ENCODE data around the gene FBLN1.
"Not testable (repeated sequence)": the region's sequence is repeated elsewhere in the genome, so short reads cannot be mapped to it uniquely, and the experiment has no call there.

Gene FBLN1

DNA sequence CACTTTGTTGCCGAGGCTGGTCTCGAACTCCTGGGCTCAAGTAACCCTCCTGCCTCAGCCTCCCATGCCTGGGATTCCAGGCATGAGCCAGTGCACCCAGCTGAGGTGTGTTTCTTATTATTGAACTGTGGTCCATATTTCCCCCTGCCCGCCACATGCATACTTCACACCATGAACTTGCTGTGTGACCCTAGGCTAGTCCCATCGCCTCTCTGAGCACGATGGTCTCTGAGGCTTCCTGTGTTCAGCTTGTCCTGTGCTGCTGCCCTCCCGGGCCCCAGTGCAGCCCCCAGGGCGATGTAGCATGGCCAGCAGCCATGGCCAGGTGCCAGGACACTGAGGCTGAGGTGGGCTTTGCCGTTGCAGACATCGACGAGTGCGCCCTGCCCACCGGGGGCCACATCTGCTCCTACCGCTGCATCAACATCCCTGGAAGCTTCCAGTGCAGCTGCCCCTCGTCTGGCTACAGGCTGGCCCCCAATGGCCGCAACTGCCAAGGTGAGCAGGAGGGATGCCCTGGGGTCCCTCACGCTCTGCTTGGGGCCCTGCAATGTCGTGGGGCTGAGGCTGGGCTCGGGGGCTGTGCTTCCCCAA is 45.7 kb downstream of the FBLN1 start:
- DNase-seq (ENCODE audit: low spot score) (no peak), FAIRE-seq (no peak)

DNA sequence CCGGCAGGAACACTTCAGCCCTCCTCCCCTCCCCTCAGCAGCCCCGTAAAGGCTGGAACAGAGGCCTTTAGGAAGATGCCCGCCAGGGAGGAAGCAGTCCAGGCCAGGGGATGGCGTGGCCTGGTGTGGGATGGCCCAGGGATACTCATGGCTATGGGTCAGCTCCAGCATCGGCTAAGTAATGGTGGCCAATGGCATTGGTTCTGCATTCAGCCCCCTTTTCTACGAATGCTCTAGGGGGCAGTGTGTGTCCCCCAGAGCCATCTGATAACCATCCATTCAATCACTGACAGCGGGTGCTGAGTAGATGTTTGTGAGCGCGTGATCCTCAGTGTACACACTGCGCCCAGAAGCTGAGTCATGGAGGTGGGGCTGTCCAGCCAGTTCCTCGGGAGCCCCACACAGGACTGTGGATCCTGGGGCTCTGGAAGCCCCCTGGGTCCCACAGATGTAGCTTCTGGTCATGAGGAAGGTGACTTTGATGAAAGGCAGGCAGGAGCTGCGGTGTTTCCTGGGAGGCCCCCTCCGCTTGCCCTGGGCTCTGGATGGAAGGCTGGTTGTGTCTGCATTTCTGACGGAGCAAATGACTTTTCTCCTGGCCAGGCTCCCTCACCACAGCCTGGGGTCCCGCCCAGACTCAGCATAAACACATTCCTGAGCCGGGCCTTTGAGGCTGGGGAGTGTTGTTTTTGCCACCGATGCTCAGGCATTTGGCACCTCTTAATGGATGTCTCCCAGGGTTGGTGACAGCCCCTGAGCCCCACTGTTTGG is 46.5 kb downstream of the FBLN1 start:
- FAIRE-seq (peak; percentile 82), DNase-seq (ENCODE audit: low spot score) (peak; percentile 82)

DNA sequence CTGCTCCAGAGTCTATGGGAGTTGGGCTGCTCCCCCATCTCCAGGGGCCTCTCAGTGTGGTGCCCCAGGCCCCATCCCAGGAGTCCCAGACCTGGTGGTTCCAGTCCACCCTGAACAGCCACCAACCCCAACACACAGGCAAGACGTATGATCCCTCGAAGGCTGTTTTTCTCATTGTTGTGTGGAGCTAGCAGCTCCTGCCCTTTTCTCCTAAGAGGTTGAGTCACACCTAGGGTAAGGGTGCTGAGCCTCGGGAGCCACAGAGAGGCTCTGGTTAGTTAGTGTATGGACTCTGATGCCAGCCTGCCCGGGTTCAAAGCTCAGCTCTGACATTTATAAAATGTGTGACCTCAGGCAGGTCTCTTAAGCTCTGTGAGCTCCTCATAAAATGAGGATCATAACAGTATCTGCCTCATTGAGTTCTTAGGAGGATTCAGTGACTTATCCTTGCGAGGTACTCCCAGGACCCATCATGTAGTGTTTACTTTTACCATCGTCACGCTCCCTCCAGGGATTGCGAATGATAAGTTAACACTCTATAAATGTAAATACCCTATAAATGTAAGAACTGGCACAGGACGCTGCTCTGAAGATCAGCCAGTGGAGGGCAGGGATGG is 47.2 kb downstream of the FBLN1 start:
- FAIRE-seq (no peak), DNase-seq (ENCODE audit: low spot score) (no peak)

DNA sequence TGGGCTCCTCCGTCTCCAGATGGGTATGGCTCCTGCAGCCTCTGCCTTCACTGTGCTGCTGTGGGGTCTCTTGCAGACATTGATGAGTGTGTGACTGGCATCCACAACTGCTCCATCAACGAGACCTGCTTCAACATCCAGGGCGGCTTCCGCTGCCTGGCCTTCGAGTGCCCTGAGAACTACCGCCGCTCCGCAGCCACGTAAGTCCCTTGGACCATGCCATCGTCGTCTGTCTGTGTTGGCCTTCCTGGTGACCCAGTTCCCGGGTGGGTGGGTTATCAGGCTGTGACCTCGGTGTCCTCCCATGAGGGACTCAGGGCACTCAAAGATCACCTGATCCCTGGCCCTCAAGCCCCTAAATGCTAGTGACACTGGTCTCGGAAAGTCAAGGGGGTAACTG is 47.7 kb downstream of the FBLN1 start:
- FAIRE-seq (no peak), DNase-seq (ENCODE audit: low spot score) (no peak)

DNA sequence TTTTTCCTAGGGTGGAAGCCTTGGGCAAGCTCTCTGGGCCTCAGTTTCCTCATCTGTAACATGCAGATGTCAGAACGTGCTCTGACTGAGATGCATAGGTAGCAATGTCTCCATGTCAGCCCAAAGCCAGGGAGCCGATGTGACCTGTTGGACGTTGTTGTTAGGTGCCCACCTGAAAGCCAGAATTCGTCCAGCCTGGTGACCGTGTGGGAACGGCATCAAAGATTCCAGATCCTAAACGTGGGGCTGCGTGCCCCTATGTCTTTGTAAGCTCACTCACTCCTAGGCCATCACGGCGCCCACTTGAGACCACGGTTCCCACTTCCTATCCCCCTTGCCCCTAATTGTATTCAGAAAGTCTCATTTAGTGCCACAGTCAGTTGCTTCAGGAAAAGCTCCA is 48.2 kb downstream of the FBLN1 start:
- FAIRE-seq (no peak), DNase-seq (ENCODE audit: low spot score) (no peak)

DNA sequence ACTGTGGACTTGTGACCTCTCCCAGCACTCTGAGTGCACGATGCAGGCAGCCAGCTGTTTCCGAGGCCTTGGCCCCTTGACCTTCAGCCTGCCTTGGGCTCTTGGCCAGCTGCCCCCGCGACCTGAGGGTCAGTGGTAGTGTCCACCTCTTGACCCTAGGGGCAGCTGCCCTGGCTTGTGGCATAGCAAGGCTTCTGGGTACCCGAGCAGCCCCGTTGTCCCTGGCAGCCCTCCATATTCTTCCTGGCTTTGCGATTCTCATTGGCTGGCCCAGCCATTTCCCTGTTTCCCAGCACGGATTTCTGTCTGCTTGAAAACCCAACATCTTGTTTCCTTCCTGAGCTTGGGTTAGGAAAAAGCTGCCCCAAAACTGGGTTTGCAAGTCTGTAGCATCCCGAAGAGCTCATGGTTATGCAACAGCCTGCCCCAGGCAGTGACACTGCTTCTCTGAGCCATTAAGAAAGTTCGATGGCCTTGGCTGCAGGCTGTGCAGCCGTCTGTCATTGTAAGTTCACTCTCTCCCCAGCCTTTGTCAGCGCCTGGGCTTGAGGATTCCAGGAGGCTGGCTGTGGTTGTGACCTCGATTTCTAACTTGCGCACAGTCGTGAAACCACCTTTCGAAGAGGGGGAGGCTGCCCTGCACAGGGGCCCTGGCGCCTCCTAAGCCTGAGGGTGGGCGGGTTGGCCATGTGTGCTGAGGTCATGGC is 48.8 kb downstream of the FBLN1 start:
- no peak for DNase-seq (ENCODE audit: low spot score)
- FAIRE-seq, result no peak

DNA sequence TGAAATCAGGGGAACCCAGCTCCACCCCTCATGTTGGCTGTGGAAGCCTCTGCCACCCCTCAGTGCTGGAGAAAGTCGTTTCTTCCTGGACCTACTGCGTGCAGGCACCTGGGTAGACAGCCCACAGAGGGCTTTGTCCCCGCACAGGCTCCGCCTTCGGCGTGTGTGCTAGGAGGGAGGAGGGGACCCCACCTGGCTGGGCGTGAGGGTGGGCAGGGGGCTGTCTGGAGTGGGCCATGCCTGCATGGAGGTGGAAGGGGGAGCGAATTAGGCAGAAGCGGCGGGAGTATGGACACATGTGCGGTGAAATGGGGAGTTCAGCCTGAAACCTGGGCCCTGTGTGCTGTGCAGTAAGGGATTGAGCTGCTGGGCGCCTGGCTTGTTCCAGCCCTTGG is 49.3 kb downstream of the FBLN1 start:
- FAIRE-seq, result no peak
- no peak for DNase-seq (ENCODE audit: low spot score)

DNA sequence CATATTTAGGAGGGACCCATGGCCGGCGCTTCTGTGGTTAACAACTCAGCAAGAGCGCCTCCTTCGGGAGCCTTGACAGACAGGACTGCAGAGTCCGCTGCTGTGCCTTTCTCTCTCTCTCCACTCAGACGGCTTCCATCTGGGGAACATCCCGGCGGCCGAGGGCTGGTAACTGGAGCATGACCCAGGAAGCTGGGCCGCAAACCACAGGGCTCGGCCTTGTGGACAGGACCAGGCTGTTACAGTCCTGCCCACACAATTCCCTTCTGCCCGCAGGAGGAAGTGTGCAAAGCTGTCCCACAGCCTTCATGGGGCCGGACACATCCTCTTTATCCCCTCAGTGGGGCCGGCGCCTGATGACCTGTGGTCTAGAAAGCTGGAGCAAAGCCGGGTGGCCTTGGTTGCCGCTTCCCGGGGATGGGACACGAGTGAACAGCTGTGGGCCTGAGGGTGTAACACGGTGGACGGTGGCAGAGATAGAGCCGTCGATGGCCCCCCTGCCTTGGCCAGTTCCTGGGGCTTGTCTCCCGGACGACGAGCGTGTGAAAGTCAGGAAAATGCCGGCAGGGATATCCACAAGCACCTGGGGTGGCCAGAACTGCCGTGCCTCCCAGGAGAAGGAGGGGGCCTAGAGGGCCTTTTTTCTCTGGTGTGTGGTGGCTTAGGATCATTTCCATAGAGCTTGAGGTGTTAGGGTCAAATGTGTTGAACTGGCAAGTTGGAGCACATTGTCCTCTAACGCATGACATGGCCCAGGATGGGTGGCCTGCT is 50.1 kb downstream of the FBLN1 start:
- no peak for DNase-seq (ENCODE audit: low spot score)

DNA sequence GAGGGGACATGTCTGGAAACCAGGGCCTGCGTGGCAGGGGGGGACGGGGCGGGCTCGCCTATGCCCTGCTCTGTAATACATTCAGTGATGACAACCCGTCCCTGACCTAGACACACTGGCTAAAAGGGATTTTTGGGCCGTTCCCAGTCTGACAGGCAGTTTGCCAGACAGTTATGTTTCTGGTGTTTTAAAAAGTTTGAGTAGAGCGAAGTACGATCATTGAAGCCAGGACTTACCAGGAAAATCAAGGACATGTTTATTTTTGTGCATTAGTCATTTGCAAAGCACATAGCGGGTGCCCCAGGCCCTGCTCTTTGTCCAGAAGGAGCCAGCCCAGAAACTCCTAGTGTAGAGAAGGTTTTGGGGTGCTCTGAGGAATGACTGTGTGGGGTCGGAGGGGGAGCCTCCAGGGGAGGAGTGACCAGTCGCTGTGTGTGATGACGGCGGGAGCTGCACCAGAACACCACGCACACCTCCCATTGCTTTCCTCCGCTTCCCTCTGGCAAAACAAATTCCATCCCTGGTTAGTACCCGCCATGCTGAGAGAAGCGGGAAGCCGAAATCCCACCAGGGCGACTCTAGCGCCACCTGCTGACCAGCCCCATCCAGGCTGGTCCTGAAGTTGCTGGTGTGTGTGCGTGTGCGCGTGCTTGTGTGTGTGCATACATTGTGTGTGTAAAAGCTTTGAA is 50.8 kb downstream of the FBLN1 start:
- FAIRE-seq, result peak; percentile 90
- DNase-seq (ENCODE audit: low spot score), result peak; percentile 83

More for the DNA sequence above, 50.1 kb downstream of the FBLN1 start:
- FAIRE-seq, result peak; percentile 61

DNA sequence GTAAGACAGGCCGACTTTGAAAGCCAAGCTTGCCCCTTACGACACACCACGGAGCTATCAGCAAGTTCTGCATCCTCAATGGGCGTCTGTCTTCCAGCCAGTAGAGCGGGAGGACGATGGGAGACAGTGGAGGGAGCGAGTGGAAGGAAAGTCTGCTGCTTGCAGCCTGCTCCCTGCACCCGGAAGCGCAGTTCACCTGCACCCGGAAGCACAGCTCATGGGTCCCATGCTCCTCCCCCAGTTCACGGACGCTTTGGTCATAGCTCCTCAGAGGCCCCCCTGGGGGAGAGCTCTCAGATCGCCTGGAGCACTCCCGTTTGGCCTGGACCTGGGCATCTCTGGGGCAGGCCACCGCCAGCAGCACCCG is 51.3 kb downstream of the FBLN1 start:
- DNase-seq (ENCODE audit: low spot score), result no peak
- no peak for FAIRE-seq

DNA sequence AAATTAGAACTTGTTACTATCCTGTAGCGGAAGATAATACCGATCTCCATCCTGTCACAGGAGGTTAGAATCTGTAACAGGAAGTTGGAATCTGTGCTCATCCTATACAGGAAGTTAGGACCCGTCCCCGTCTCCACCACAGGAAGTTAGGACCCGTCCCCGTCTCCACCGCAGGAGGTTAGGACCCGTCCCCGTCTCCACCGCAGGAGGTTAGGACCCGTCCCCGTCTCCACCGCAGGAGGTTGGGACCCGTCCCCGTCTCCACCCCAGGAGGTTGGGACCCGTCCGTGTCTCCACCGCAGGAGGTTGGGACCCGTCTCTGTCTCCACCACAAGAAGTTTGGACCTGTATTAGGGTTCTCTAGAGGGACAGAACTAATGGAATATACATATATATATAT is 52.2 kb downstream of the FBLN1 start:
- FAIRE-seq (peak; percentile 17), DNase-seq (ENCODE audit: low spot score) (no peak)

DNA sequence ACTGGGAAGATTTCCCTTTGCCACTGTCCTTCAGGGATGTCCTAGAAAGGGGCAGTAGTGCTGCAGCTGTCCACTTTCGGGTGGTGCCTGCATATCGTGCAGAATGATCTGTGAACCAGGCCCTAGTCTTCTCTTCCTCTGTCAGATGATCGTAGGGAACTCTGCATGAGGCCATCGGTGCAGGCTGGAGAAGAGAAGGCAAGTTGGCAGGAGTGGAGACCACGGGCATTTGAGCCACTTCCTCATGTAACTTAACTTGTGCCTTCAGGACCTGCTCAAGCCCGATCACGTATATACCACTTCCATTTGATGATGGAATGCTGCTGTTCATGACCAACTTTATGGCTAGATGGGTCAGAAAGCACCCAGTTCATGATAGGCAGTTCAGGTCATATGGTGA is 55.2 kb downstream of the FBLN1 start:
- not testable (repeated sequence) for DNase-seq (ENCODE audit: low spot score); FAIRE-seq

DNA sequence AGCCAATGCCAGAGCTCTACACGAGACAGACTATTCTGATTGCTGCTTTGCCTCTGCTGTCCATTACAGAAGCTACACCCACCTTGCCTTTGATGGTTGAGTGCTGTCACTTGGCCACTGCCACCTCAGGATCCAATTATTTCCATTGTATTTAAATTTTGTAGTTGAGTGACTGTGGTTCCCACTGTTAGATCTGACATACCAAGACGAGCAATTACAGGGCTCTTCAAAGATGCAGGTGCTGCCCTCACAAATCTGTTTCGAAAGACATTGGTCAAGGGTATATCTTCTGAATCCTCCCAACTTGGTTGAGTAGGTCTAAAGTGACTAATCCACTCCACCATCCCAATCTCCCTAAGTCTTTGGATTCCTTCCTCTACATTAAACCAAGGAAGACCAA is 57.4 kb downstream of the FBLN1 start:
- not testable (repeated sequence) for DNase-seq (ENCODE audit: low spot score); FAIRE-seq

DNA sequence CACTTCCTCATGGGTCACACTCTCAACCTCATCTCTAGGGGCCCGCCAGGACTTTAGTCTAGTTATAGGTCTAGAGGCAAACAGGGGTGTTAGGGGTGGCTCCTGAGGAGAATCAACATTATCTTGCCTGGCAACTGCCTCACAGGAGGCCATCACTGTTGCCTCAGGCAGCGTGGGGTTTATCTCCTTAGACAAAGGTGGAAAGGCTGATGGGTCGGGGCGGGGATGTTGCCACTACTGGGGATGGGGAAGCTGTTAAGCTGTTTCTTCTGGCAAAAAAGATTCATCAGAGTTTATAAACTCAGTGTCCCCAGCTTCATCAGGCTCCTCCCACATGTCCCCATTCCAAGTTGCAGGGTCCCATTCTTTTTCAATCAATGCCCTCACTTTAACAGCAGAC is 58.1 kb downstream of the FBLN1 start:
- not testable (repeated sequence) for FAIRE-seq

DNA sequence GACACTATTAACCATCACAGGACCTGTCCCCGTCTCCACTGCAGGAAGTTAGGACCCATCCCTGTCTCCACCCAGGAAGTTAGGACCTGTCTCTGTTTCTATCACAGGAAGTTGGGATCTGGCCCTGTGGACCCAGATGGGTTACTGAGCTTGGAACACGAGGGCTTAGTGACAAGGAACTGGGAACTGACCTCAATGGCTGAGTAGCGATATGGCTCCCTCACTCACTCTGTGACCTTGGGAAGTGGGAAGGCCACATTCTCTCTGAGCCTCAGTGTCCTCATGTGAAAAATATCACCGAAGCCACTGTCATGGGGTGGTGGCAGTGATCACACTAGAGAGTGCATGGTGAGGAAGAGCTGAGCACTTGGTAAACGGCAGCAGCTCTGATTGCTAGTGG is 59.4 kb downstream of the FBLN1 start:
- FAIRE-seq, result peak; percentile 55

More for the DNA sequence above, 58.1 kb downstream of the FBLN1 start:
- DNase-seq (ENCODE audit: low spot score), result not testable (repeated sequence)

DNA sequence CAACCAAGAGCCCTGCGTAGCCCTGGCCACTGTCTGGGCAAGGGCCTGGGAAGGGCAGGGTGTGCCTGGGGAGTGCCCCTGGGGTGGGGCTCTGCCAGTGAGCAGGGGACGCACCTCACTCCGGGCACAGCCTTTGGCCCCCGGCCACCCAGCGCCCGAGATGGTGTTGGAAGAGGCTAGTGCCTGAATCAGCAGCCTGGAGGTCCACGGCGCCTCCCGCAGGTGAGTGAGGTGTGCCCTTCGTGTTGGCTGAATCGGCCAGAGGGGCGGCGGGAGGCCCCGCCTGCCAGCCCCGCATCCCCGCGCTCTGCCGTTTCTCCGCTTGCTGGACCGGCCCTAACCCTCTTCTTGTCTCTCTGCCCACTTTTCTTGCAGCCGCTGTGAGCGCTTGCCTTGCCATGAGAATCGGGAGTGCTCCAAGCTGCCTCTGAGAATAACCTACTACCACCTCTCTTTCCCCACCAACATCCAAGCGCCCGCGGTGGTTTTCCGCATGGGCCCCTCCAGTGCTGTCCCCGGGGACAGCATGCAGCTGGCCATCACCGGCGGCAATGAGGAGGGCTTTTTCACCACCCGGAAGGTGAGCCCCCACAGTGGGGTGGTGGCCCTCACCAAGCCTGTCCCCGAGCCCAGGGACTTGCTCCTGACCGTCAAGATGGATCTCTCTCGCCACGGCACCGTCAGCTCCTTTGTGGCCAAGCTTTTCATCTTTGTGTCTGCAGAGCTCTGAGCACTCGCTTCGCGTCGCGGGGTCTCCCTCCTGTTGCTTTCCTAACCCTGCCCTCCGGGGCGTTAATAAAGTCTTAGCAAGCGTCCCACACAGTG is 60.1 kb downstream of the FBLN1 start:
- no peak for DNase-seq (ENCODE audit: low spot score)
- FAIRE-seq, result no peak

More for the DNA sequence above, 59.4 kb downstream of the FBLN1 start:
- DNase-seq (ENCODE audit: low spot score), result no peak

DNA sequence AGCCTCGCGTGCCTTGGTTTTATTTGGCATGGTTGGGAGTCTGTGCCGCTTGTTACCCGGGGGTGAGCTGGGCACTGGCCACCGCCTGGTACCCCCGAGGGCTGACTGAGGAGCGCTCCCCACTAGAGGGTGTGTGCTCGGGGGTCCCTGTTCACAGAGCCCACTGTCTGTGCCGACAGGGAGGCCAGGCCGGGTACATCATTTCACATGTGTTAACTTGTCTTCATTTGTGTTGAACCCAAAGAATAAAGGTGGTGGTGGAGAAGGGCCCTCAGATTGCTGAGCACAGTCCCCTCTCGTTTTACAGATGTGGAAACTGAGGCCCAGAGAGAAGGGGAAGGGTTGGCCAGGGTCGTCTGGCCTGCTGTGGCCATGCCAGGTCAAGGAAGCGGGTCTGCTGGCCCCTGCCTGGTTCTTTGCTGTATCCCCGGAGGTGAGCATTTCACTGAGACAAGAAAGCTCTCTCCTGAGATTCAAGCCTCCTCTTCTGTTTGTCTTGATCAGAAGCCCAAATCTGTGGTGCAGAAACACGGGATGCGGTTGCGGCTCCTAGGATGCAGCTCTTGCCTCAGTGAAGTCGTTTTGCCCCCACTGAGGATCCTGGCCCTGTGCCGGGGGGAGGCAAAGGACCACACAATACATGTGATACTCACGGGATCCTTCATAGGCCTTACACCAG is 60.8 kb downstream of the FBLN1 start:
- FAIRE-seq, result no peak
- DNase-seq (ENCODE audit: low spot score), result no peak

DNA sequence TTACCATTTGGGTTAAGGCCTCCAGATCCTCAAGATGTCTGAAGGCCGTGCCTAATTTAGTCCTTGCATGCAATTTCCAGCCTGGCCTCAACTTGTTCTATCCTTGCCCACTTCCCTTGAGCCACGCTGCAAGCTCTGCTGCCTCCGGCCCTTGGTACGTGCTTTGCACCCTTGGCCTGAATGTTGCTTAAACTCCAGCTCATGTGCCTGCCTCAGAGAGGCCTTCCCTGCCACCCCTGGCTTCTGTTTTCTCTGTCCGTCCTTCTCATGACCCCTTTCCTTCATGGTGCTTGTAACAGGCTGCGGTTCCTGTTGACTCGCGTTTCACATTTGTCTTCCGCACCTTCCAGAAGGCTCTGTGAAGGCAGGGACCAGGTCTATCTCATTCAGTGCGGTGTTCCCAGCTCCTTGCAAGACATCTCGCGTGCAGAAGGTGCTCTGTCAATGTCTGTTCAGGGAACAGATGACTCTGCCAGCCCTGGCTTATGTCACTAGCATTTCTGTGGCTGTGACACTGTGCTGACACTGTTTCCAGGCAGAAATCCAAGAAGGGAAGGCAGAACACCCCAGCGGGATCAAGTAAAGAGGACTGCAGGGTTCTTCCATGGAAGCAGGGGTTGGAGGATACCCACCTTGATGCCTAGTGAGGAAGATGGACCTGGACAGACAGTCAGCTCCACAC is 61.8 kb downstream of the FBLN1 start:
- FAIRE-seq (peak; percentile 46), DNase-seq (ENCODE audit: low spot score) (no peak)

DNA sequence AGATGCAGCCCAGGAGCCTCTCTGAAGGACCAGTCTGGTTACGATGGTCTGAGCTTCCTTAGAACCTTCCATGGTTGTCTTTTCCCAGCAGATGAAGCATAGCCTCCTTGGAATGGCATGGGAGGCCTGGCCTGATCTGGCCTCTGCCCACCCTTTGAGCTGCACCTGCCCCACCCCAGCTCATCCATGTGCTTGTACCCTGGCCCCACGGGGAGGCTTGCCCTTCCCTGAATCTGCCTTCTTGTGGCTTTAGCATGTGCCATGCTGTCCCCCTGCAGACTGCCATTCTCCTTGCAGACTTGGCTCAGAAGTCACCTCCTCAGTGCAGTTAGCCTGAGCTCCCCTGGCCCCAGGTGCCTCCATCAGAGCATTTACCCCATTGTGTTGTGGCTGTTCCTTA is 62.5 kb downstream of the FBLN1 start:
- FAIRE-seq (peak; percentile 30), DNase-seq (ENCODE audit: low spot score) (no peak)
